ENCODE measurements around the gene ABCC6.
"Not testable (repeated sequence)": the region's sequence is repeated elsewhere in the genome, so short reads cannot be mapped to it uniquely, and the experiment has no call there.

ABCC6 gene

DNA sequence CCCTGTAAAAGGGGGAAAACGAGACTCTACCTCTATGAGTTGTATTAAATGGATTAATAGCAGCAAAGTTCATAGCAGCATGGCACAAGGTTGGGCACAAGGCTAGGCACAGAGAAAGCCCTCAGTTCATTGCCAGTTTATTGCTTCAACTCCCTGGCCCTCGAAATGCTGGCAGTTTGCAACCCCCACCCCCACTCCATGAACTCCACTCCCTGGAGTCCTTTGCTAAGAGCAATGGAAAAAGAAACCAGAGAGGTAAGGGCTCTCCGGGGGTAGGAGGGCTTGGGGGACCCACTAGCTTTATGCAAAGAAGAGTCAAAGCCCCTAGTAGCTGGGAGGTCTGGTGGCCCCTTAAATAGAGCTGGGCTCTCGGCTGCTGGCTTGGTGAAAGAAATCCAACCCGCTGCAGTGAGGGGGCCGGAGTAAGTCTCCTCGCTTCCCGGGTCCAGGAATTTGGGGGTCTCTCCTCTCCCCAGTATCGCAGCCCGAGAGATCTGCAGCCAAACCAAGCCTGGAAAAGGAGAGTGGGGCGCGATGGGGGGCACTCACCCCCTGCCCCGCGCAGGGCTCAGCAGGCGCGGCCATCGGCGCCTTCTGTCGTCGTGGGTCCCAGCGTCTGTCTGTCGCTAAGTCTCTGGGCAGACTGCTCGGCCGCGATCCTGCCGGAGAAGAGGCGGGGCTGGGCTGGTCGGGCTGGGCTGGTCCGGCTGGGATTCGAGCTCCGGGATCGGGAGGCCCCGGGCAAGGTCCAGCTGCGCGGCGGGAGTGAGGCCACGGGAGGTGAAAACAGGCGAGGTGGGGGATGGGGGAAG is at the start of gene ABCC6:
Gene ABCC6 (minus strand): TSS at position 645 of the 812 bp plus-strand sequence. CDS start 60 bp downstream, at position 585.
- DNase-seq (ENCODE audit: low spot score), result not testable (repeated sequence)

DNA sequence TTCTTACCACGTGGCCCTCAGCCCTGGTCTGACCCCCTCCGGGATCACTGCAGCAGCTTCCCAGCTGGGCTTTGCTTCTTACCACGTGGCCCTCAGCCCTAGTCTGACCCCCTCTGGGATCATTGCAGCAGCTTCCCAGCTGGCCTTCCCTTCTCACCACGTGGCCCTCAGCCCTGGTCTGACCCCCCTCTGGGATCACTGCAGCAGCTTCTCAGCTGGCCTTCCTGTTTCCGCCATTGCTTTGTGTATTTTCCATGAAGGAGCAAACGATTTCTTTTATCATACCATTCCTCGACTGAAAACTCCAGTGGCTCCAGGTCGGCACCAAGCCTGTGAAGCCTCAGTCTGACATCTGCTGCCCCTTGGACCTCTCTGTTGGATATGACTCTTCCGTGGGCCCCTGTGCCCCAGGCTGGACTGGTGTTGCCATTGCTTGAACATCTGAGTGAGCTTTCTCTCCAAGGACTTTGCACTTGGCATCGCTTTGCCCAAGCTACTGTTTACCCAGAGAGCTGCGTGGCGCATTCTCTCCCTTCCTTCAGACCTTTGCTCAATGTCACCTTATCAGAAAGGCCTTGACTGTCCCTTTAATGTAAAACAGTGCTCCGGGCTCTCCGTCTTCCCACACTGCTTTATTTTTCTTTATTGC is 49.4 kb upstream of the ABCC6 start:
- DNase-seq (ENCODE audit: low spot score), result not testable (repeated sequence)

DNA sequence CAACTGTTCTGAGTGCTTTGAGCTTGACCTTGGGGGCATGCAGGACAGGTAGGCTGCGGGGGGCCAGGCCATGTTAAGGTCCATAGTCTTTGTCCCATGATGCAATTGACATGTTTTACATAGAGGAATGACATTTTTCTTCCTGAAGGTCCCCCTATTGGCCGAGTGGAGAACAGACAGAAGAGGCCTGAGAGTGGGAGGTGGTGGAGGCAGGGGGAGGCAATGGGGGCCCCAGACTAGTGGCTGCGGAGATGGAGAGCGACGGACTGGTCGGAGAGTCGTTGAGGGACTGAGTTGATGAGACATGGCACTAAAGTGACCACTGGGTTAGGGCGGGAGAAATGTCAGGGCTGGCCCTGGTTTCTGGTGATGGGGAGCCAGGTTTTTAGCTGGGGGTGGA is 48.4 kb upstream of the ABCC6 start:
- DNase-seq (ENCODE audit: low spot score), result not testable (repeated sequence)

DNA sequence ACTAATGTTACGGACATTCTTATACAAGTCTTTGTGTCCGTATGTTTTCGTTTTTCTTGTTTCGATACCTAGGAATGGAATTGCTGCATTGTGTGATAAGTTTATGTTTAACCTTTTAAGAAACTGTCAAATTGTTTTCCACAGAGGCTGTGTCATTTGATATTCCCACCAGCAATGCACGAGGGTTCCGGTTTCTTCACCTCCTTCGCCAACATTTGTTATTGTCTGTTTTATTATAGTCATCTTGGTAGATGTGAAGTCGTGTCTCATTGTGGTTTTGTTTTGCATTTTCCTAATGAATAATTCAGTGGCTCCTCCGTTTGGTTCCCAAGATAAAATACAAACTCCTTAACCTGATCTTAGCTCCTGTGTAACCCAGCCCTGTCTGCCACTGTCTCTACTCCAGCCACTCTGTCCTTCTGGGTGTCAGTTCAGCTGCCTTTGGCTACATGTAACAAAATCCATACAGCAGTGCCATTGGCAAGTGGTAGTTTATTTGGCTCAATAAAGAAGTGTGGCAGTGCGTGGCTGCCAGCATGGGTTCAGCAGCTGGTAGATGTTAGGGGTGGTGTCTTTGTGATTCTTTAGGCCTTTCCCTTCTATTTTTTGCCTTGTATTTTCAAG is 45.0 kb upstream of the ABCC6 start:
- not testable (repeated sequence) for DNase-seq (ENCODE audit: low spot score)

DNA sequence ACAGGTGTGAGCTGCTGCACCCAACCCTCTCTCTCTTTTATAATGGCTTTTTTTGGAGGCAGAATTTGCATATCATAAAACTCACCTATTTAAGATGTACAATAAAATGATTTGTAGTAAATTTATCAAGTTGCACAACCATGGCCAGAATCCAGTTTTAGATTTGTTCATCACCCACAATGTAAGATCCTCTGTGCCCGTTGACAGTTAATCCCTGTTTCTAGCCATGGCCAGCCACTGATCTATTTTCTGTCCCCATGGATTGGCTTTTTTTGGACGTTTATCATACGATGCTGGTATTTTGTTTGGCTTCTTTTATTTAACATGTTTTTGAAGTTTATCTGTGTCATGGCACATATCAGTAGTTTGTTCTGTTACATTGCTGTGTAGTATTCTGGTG is 44.4 kb upstream of the ABCC6 start:
- not testable (repeated sequence) for DNase-seq (ENCODE audit: low spot score)

DNA sequence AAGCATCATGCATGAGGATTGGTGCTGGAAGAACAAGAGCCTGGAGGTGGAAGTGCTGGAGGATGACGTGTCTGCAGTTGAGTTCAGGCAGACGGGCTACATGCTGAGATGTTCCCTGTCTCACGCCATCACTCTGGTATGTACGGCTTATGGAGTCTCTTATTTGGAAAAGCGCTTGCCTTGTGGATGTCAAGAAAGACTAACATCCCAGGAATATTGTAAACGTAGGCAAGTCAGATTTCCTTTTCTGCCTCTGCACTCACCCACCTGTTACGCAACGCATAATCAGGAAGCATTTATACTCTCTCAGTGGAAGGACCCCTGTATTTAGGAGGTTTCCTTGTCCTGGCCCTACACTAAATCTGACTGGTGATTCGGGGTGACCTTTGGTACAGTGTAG is 41.8 kb upstream of the ABCC6 start:
- DNase-seq (ENCODE audit: low spot score), result not testable (repeated sequence)

DNA sequence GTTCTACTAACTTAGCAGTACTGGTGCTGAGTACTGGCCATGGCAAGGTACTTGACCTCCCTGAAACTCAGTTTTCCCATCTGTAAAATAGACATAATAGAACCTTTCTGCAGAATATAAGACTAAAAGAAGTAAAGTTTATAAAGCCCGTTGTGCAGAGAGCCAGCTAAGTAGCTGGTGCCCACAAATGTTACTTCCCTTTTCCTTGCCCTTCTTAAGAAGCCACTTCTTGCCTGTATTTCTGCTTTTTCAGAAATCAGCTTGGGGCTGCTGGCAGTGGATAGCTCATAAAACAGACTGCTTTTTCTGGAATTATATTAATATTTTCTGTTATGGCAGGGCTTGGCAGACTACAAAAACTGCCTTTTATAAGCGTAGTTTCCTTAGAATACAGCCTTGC is 40.7 kb upstream of the ABCC6 start:
- not testable (repeated sequence) for DNase-seq (ENCODE audit: low spot score)

DNA sequence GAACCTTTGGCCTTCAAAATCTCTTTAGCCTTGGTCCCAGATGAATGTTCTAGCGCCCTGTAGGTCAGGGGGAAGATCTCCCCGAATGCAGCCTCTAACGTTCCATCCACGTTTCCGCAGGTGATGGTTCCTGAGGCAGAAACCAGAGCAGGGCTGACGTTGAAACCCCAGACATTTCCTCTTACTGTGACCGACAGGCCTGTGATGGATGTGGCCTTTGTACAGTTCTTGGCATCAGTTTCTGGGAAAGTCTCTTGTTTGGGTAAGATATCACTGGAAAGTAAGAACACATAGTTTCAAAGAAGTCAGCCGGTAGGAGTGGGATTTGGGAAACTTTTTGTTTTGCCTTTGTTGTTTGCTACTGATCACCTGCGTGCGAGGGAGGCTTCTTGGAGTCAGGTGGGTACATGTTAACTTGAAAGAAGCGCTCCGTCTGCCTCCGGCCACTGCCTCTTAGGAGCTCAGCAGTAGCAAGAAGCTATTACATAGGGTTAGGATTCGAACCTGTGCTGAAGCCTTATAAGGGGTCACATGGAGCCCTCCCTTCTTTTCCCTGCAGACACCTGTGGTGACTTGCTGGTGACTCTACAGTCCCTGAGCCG is 39.8 kb upstream of the ABCC6 start:
- not testable (repeated sequence) for DNase-seq (ENCODE audit: low spot score)

DNA sequence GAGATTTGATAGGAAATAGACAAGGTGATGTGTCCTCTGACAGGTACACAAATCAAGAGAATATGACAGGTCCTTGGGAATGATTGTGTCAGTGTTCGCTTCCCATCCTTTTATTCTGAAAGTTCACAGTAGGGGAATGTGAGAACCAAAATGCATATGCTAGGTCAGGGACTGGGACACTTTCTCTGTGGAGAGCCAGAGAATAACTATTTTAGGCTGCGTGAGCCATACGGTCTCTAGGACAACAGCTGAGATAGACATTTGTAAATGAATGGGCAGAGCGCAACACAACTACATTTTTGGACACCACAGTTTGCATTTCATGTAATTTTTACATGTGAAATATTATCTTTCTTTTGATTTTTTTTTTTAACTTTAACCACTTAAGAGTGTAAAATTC is 36.7 kb upstream of the ABCC6 start:
- DNase-seq (ENCODE audit: low spot score), result not testable (repeated sequence)

DNA sequence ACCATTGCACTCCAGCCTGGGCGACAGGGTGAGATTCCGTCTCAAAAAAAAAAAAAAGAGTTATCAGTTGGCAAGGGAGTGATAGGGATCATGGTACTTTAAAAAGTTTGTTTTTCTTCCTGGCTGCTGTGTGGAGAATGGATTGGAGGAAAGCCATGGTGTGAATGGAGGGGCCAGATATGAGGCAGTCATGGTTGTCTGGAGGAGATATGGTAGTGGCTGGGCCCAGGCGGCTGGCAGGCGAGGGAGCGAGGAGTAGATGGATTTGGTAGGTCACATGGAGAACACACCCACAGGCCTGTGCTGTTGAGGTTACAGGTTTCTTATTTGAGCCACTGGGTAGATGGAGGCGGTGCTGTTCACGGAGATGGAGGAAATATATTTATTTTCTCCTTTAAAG is 35.5 kb upstream of the ABCC6 start:
- DNase-seq (ENCODE audit: low spot score), result not testable (repeated sequence)

DNA sequence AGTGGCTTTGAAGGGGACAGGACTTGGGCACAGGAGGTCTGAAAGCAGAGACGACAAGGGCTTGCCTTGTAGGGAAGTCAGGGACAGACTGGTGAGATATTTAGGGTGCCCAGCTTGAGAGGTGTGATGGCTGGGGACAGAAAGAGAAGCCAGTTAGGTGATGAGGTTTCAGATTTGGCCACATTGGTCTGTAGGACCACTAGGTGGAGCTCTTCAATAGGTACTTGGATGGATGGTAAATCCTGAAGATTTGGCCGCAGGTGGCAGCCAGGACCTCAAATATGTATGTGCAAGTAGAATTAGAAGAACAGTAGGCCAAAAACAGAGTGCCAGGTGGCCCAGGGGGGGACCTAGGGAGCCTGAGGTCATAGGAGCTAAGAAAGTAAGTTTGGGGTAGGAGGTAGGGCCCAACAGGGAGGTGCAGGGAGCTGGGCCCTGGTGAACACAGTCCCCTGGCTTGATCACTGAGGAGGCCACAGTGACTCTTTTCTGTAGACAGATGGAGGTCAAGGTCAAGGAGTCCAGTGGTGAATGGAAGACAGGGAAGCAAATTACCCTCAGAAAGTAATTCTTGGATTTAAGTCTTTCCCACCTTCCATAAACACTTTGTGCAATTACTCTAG is 34.1 kb upstream of the ABCC6 start:
- DNase-seq (ENCODE audit: low spot score), result not testable (repeated sequence)

DNA sequence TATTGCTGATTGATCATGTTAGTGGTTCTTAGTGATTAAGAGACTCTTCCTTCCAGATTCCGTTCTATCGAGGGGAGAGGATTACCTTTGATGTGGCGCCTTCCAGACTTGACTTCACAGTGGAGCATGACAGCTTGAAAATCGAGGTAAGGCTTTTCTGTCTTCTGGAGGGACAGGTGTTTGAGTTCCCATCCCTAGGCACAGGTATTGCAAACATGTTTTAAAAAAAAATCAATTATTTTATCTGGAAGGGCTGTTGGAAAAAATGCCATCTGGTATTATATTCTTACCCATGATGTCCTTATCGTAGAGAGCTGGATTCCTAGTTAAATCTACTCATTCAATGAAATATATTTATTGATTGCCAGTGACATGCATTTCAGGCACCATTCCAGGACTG is 29.1 kb upstream of the ABCC6 start:
- not testable (repeated sequence) for DNase-seq (ENCODE audit: low spot score)

DNA sequence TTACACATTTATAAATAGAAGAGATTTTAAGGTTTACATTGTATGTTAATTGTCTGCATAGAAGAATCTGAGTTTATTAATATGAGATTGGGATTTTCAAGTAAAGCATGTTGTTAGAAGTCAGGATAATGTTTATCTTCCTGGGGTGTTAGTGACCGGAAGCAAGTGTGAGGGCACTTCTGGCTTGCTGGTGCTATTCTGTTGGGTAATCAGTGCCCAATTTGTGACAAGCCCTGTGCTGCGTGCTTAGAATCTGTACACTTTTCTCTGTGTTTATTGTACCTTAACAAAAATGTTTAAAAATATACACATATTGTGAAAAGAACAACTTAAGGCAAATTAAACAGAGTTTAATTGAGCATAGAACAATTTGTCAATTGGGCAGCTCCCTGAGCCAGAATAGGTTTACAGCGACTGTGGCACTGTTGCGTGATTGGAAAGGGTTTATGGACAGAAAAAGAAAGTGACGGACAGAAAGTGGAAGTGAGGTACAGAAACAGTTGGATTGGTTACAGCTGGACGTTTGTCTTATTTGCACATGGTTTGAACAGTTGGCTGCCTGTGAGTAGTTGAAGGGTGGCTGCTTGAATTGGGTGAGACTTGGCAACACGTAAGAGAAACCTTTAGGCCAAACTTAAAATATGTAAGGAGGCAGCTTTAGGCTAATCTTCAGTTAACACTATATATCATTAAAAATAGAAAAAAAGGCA is 26.5 kb upstream of the ABCC6 start:
- not testable (repeated sequence) for DNase-seq (ENCODE audit: low spot score)

DNA sequence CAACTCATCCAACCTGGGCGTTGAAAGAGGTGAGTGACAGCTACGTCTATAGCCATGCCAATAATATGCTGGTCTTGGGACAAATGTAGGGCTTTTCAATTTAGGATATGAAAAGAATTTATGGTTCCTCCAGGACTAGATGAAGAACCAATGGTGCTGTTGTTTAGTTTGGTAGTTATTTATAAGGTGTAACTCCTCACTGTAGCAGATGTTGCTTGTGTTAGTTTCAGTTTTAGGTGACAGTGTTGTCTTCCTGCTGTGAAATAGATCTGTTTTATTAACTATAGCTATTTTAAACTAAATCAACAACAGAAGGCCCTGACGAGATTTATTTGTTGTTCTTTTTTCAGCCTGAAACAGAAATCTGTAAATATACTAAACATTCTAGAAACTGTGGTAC is 24.1 kb upstream of the ABCC6 start:
- DNase-seq (ENCODE audit: low spot score), result not testable (repeated sequence)

DNA sequence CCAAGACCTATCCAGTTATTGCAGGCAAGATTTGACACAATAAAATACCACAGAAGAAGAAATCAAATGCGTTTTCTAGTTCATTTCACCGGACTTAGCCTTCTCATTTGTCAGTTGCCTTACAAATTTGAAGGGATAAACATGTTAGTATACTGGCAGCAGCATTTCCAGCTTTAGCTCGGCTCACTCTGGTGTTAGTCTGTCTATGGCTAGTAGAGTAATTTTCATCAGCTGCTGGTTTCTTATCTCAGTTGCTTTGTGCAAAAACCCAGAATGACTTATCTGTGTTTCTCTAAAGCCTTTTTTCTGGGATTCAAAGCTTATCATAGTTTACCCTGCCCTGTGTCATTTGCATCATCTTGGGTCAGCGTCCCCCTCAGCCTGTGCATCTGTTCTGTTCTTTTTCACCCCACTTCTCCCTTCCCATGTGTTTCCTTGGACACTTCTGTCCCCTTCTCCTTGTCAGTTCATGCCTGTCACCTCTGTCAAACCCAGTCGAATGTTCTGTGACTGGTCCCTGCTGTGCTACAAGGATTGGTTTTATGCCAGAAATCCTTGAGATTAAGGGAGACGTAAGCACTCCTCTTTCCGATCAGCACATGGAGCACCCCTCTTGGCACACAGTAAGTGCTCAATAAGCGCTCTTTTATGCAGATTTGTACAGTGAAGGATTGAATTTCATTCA is 23.4 kb upstream of the ABCC6 start:
- DNase-seq (ENCODE audit: low spot score), result not testable (repeated sequence)

DNA sequence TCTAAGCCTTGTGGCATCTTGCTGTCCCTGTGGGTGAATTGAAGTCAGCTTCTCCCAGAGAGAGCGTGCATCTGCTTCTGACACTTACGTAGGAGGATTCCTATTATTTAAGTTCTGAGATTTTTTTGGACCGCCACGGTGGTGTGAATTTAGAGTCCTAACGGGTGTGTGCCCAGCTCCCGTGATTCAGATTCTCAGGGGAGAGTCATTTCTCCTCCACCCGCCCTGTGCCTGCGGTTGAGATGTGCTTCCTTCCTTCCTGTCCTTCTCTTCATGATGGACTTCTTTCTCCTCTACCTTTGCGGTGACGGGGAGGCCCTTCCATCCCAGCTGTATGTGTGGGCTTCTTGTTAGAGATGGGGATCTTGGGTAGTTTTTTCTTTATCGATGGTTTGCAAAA is 20.6 kb upstream of the ABCC6 start:
- not testable (repeated sequence) for DNase-seq (ENCODE audit: low spot score)

DNA sequence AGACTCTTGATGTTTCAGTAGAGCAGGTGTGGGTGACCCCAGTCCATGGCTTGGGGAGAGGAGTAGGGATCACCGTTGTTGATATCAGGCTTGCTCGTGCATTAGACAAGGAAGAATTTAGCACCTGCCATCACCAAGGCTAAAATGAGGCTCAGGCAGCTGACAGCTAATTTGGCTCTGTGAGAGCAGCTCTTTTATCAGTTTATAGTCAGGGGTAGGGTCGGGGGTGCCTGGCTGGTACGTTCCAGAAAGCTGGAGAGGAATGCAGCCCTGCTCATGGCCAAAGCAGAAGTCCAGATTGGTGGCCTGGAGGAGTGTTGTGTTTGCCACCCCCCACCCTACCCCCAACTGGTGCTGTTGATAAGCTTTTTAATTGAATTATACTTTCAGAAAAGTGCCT is 17.4 kb upstream of the ABCC6 start:
- not testable (repeated sequence) for DNase-seq (ENCODE audit: low spot score)

DNA sequence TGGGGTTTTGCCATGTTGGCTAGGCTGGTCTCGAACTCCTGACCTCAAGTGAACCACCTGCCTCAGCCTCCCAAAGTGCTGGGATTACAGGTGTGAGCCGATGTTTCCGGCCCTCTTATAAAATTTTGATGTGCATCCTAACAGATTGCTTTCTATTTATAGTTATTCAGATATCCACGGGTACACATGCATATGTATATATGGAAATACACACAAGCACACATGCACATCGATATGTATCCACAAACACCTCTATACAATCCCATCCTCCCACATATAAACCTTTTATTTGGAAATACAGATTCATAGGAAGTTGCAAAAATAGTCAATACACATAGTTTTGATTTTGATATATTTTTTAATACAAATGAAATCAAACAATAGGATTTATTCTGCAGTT is 14.4 kb upstream of the ABCC6 start:
- not testable (repeated sequence) for DNase-seq (ENCODE audit: low spot score)

DNA sequence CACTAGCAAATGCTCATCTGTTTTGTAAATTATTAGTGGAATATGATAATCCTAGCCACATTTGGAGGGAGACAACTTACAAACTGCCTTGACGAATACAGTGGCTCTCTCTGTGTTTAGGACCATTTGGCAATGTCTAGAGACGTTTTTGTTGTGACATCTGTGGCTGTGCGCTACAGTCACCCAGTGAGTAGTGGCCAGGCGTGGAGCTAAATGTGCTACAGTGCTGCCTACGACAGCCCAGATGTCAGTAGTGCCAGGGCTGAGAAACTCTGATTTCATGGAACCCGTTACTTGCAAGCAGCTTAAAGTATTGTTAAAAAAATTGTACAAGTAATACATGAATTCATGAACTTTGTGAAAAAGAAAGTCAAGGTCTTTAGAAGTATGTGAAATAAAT is 13.8 kb upstream of the ABCC6 start:
- not testable (repeated sequence) for DNase-seq (ENCODE audit: low spot score)

DNA sequence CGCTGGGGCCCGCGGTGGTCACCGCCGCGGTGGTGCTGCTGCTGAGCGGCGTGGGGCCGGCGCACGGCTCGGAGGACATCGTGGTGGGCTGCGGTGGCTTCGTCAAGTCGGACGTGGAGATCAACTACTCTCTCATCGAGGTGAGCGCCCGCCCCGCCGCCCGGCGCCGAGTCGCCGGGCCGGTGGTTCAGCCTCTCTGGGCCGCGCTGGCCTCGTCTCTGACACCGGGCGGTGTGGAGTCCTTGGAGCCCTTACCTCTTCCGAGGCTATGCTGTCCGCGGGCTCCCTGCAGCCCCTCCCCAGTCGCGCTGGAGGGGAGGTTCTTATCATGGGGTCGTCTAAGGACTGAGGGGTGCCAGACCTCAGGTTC is 9.4 kb upstream of the ABCC6 start:
- DNase-seq (ENCODE audit: low spot score), result not testable (repeated sequence)

Data from NAMALWA (cell line).